OCI-LY3 (cell line): ENCODE measurements around the gene PARP3.

Source experiments
- H2AFZ ChIP-seq: fragments of 200-600, 300-600 bp; shearing (Covaris generic); 2 replicates; pipeline ENCODE4 v1.6.0; 2014; ENCODE audit warnings: antibody characterized with exemption, low read depth, low read length
- H3K27ac ChIP-seq: fragments of 200-600, 300-600 bp; sonication (generic); 2 replicates; pipeline ENCODE4 v1.5.1; 2014; ENCODE audit warnings: mild to moderate bottlenecking, low read length, moderate library complexity, mixed read lengths
- H3K27me3 ChIP-seq: fragments of 200-600, 300-600 bp; sonication (generic); 2 replicates; pipeline ENCODE4 v1.6.1; 2014; ENCODE audit warnings: low read depth, low read length, mixed read lengths
- H3K36me3 ChIP-seq: fragments of 200-600, 300-600 bp; sonication (generic); replicated peaks from 2 replicates; pipeline ENCODE3; 2014; ENCODE audit warnings: low read depth, low read length, mixed read lengths
- H3K4me1 ChIP-seq: fragments of 300-600, 200-600 bp; sonication (generic); 2 replicates; pipeline ENCODE4 v1.6.1; 2014; ENCODE audit warnings: low read length, mixed read lengths
- H3K4me2 ChIP-seq: fragments of 200-600, 300-600 bp; sonication (generic); 2 replicates; pipeline ENCODE4 v1.6.1; 2014; ENCODE audit warnings: low read length, mixed read lengths
- H3K4me3 ChIP-seq: fragments of 300-600, 200-600 bp; sonication (generic); 2 replicates; pipeline ENCODE4 v1.5.1; 2014; ENCODE audit warnings: antibody characterized with exemption, mild to moderate bottlenecking, low read length, moderate library complexity
- H3K79me2 ChIP-seq: fragments of 300-600, 200-600 bp; shearing (Covaris generic); 2 replicates; pipeline ENCODE4 v1.6.1; 2014; ENCODE audit warnings: mild to moderate bottlenecking, low read length, mixed read lengths
- H3K9ac ChIP-seq: fragments of 300-600, 200-600 bp; shearing (Covaris generic); 2 replicates; pipeline ENCODE4 v1.6.0; 2014; ENCODE audit warnings: mild to moderate bottlenecking, low read length, moderate library complexity
- H3K9me3 ChIP-seq: fragments of 200-600, 300-600 bp; shearing (Covaris generic); 2 replicates; pipeline ENCODE4 v1.6.1; 2014; ENCODE audit warnings: low read length, mixed read lengths; ENCODE audit not compliant: insufficient read depth
- H4K20me1 ChIP-seq: fragments of 200-600, 300-600 bp; sonication (generic); 2 replicates; pipeline ENCODE4 v1.6.1; 2016; ENCODE audit warnings: low read length, mixed read lengths; ENCODE audit not compliant: insufficient read depth
- CTCF ChIP-seq: fragments of 200-600, 300-600 bp; sonication (generic); IDR thresholded peaks from 2 replicates; pipeline ENCODE4 v1.5.1; 2014; ENCODE audit warnings: antibody characterized with exemption, low read length, low read depth
- EZH2phosphoT487 ChIP-seq: fragments of 200-600 bp; shearing (Covaris generic); IDR thresholded peaks from 2 replicates; pipeline ENCODE4 v1.6.1; 2018; ENCODE audit warnings: antibody characterized with exemption, mixed run types, low read depth

PARP3 gene

GRCh38 chr3:51957520-51958205, 15.5 kb downstream of the PARP3 start:
- Histone ChIP-seq H3K79me2 (no peaks in the 10 kb centered on the region), H3K27me3 (no peaks in the 10 kb centered on the region), H3K4me2 (no peak overlapping the region), H3K9ac (no peak overlapping the region), H2AFZ (no peak overlapping the region), H4K20me1 (no peaks in the 10 kb centered on the region), H3K27ac (no peak overlapping the region), H3K9me3 (no peaks in the 10 kb centered on the region), H3K4me3 (no peak overlapping the region), H3K36me3 (no peaks in the 10 kb centered on the region), H3K4me1 (peaks cover 8% of the 10 kb centered on the region; the same call in 1 of the 2 replicates)
- no peak for TF ChIP-seq EZH2phosphoT487
- TF ChIP-seq CTCF = peak; percentile 18; the same call in 1 of the 2 replicates

GRCh38 chr3:51958603-51959521, 16.7 kb downstream of the PARP3 start:
- H3K27me3 ChIP-seq = no peaks in the 10 kb centered on the region
- no peaks in the 10 kb centered on the region for H4K20me1 ChIP-seq
- H3K4me2 ChIP-seq = no peak overlapping the region
- H3K36me3 ChIP-seq = no peaks in the 10 kb centered on the region
- H3K9ac ChIP-seq = no peak overlapping the region
- H3K27ac ChIP-seq = no peak overlapping the region
- peaks cover under 1% of the 10 kb centered on the region; the same call in 1 of the 2 replicates for H3K4me1 ChIP-seq
- no peaks in the 10 kb centered on the region for H3K79me2 ChIP-seq
- H3K4me3 ChIP-seq = no peak overlapping the region
- H2AFZ ChIP-seq = no peak overlapping the region
- H3K9me3 ChIP-seq = no peaks in the 10 kb centered on the region
- no peak for TF ChIP-seq CTCF
- TF ChIP-seq EZH2phosphoT487 = no peak

GRCh38 chr3:51959651-51960050, 17.5 kb downstream of the PARP3 start:
- H3K4me3 ChIP-seq = no peak overlapping the region
- no peaks in the 10 kb centered on the region for H3K79me2 ChIP-seq
- H3K27ac ChIP-seq = no peak overlapping the region
- H3K4me2 ChIP-seq = no peak overlapping the region
- H3K4me1 ChIP-seq = no peaks in the 10 kb centered on the region
- H4K20me1 ChIP-seq = no peaks in the 10 kb centered on the region
- no peak overlapping the region for H3K9ac ChIP-seq
- TF ChIP-seq CTCF (no peak), EZH2phosphoT487 (no peak)
- H2AFZ ChIP-seq = no peak overlapping the region
- no peaks in the 10 kb centered on the region for H3K9me3 ChIP-seq
- H3K36me3 ChIP-seq = no peaks in the 10 kb centered on the region
- H3K27me3 ChIP-seq = no peaks in the 10 kb centered on the region

GRCh38 chr3:51960386-51960785, 18.2 kb downstream of the PARP3 start:
- Histone ChIP-seq H3K4me1 (no peaks in the 10 kb centered on the region), H3K4me3 (no peak overlapping the region), H3K79me2 (no peaks in the 10 kb centered on the region), H3K27ac (no peak overlapping the region), H3K9ac (no peak overlapping the region), H3K27me3 (no peaks in the 10 kb centered on the region), H2AFZ (no peak overlapping the region), H3K9me3 (no peaks in the 10 kb centered on the region), H3K36me3 (no peaks in the 10 kb centered on the region), H3K4me2 (no peak overlapping the region), H4K20me1 (no peaks in the 10 kb centered on the region)
- TF ChIP-seq EZH2phosphoT487 (no peak), CTCF (no peak)
